SJCRH30 (cell line): ENCODE measurements around the gene PRSS22. TPM values are rescaled to one million over a fixed set of nuclear protein-coding genes. Genes with fewer than 3 reads are reported as not detected.

Experiments used
- DNase-seq, 2 experiments: peaks; one replicate each; pipeline ENCODE4 v3.0.0-alpha.2; 2015 to 2020
- H3K27ac ChIP-seq: fragments of 250-450 bp; sonication (Bioruptor Pico); 2 replicates; pipeline ENCODE4 v1.5.1; 2020; ENCODE audit warnings: mild to moderate bottlenecking, moderate library complexity
- H3K27me3 ChIP-seq: fragments of 250-450 bp; sonication (Bioruptor Pico); 2 replicates; pipeline ENCODE4 v1.5.1; 2020; ENCODE audit warnings: mild to moderate bottlenecking, moderate library complexity
- H3K36me3 ChIP-seq: fragments of 250-450 bp; sonication (Bioruptor Pico); 2 replicates; pipeline ENCODE4 v1.5.1; 2020; ENCODE audit warnings: mild to moderate bottlenecking, moderate library complexity
- H3K4me1 ChIP-seq: fragments of 250-450 bp; sonication (Bioruptor Pico); 2 replicates; pipeline ENCODE4 v1.5.1; 2020; ENCODE audit warnings: mild to moderate bottlenecking, moderate library complexity
- H3K4me3 ChIP-seq: fragments of 250-450 bp; sonication (Bioruptor Pico); 2 replicates; pipeline ENCODE4 v1.5.1; 2020; ENCODE audit warnings: mild to moderate bottlenecking, moderate library complexity
- H3K9me3 ChIP-seq: fragments of 250-450 bp; sonication (Bioruptor Pico); replicated peaks from 2 replicates; pipeline ENCODE4 v1.5.1; 2020; ENCODE audit warnings: mild to moderate bottlenecking, moderate library complexity
- total RNA-seq: library from RNA; depleted of rRNA; stranded (reverse); fragments of >200 nt; shearing (Covaris generic); gene quantifications from 2 replicates; pipeline ENCODE4 v1.2.3, GENCODE V29; 2014

The PRSS22 gene
- total RNA-seq, 1 experiment from 2014 or later, result not detected

DNA sequence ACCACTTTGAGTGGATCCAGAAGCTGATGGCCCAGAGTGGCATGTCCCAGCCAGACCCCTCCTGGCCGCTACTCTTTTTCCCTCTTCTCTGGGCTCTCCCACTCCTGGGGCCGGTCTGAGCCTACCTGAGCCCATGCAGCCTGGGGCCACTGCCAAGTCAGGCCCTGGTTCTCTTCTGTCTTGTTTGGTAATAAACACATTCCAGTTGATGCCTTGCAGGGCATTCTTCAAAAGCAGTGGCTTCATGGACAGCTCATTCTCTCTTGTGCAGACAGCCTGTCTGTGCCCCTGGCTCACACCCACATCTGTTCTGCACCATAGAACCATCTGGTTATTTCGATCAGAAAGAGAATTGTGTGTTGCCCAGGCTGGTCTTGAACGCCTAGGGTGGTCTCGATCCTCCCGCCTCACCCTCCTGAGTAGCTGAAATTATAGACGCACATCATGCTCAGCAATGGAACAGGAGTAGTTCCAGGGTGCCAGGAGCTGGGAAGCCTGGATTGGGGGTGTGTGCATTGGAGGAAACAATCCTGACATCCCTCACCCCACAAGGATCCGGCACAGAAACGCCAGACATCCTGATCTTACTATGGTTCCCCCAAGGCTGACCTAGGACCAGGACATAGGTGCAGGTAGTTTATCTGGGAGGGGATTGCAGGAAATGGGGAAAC lies 36.3 kb downstream of the PRSS22 start:
- H3K36me3 ChIP-seq, result no peaks in the 10 kb centered on the region
- H3K4me1 ChIP-seq, result no peaks in the 10 kb centered on the region
- no peak for DNase-seq
- H3K9me3 ChIP-seq, result no peaks in the 10 kb centered on the region
- no peak overlapping the region for H3K27ac ChIP-seq
- no peak overlapping the region for H3K4me3 ChIP-seq
- peaks cover 33% of the 10 kb centered on the region for H3K27me3 ChIP-seq

DNA sequence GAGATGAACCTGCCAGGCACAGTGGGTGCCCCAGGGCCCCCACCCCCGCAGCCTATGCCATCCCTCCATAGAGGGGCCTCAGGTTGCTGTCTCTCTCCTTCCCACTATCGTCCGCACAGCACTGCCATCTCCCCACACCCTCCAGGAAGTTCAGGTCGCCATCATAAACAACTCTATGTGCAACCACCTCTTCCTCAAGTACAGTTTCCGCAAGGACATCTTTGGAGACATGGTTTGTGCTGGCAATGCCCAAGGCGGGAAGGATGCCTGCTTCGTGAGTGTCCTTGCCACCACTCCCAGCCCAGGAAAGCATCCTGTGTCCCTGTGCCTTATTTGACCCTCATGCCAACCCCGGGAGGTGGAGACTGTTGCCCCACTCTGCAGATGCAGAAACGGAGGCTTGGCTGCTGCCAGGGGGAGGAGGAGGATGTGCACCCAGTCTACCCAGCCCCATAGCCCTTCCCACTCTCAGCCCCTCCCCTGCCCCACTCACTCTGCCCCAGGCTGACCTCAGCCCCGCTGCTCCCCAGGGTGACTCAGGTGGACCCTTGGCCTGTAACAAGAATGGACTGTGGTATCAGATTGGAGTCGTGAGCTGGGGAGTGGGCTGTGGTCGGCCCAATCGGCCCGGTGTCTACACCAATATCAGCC lies 37.0 kb downstream of the PRSS22 start:
- Histone ChIP-seq H3K4me3 (no peak overlapping the region), H3K36me3 (no peaks in the 10 kb centered on the region), H3K4me1 (no peaks in the 10 kb centered on the region), H3K27me3 (peaks cover 33% of the 10 kb centered on the region), H3K27ac (no peak overlapping the region), H3K9me3 (no peaks in the 10 kb centered on the region)
- DNase-seq, result no peak

DNA sequence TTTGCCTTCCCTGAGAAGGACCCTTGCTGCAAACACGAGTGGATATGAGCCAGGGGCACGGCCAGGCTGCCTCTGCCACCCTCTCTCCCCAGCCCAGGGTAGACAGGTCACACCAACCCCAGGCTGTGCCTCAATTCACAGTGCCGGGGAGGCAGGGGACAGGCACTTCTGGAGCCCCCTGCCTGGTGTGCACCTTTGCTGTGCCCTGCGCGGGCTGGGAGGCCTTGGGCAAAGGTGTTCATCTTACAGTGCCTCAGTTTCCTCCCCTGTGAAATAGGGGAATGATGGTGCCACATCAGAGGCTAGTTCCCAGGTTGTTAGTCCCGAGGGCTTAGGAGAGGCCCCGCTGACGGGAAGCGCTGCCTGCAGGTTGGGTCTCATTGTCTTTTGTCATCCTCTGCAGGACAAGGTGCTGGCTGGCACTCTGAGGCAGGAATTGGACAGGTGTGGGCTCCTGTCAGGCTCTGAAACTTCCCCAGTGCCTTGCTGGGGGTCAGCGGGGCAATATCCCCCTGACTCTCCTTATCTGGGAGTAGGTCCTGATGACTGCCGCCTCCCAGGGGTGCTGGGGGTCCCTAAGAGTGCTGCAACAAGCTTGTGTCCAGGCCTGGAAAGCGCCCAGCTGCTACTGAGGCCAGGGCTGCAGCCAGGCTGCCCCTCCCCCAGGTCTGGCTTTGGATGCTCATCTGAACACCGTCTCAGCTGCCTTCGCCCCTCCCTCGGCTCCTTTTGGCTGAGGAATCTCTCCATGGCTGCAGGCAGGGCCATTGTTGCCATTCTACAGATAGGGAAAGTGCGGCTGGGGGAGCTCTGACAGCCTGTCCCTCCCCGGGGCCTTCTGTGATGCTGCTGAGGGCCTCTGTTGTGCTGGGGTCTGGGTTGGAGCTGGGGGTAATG lies 37.8 kb downstream of the PRSS22 start:
- H3K27me3 ChIP-seq, result peaks cover 34% of the 10 kb centered on the region
- H3K27ac ChIP-seq, result no peak overlapping the region
- H3K9me3 ChIP-seq, result no peaks in the 10 kb centered on the region
- H3K36me3 ChIP-seq, result no peaks in the 10 kb centered on the region
- DNase-seq, result no peak
- H3K4me1 ChIP-seq, result peaks cover 3% of the 10 kb centered on the region
- no peak overlapping the region for H3K4me3 ChIP-seq

DNA sequence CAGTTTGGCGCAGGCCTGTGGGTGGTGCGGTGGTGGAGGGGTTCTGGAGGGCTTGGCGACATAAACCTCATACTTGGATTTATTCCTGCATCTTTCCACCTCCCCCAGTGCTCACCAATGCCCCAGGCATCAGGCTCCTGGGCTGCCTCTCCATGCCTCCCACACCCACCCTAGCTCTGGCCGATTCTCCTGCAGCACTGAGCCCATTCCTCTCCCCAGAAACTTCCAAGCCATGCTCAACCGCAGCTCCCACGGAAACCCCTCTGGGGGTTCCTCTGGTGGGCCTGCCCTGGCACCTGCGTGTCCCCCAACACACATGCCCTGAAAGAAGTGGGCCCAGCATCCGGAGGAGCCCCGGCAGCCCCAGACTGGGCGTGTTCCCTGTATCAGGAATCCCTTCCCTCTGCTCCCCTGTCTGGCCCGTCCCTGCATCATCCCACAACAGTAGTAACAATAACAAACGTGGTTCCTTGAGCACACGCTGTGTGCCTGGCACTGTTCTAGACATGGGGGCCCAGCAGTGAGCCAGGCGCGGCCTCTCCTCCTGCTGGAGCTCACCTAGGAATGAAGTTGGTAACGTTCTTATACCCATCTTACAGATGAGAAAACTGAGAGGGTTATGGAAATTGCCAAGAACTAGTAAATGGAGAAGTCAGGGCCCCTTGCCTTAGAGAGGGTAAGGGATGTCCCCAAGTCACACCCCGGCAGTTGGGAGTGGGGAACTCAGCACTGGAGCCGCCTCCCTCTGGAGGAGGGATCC lies 38.6 kb downstream of the PRSS22 start:
- H3K9me3 ChIP-seq, result no peaks in the 10 kb centered on the region
- no peak for DNase-seq
- peaks cover 4% of the 10 kb centered on the region for H3K4me1 ChIP-seq
- no peak overlapping the region for H3K4me3 ChIP-seq
- H3K27ac ChIP-seq, result no peak overlapping the region
- no peaks in the 10 kb centered on the region for H3K36me3 ChIP-seq
- H3K27me3 ChIP-seq, result peaks cover 32% of the 10 kb centered on the region

DNA sequence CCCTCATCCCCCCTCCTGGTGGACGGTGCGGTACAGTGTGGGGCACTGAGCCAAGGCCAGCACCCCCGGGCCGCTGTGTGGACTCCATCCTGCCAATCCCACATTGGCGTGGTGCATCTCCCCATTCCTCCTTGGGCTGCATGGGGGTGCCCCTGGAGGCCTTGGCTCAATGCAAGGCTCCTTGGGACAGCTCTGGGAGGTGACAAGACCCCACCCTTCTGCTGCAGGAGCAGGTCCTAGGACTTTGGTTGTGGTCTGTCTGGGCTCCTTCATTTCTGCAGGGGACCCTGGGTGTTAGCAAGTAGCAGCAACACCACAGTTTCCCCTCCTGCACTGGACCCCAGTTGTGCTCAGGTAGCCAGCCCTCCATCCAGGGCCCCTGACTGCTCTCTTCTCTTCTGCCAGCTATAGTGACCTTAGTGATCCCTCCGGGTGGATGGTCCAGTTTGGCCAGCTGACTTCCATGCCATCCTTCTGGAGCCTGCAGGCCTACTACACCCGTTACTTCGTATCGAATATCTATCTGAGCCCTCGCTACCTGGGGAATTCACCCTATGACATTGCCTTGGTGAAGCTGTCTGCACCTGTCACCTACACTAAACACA lies 39.6 kb downstream of the PRSS22 start:
- Histone ChIP-seq H3K9me3 (no peaks in the 10 kb centered on the region), H3K27me3 (peaks cover 32% of the 10 kb centered on the region), H3K4me3 (no peak overlapping the region), H3K36me3 (no peaks in the 10 kb centered on the region), H3K4me1 (peaks cover 4% of the 10 kb centered on the region), H3K27ac (no peak overlapping the region)
- no peak for DNase-seq

DNA sequence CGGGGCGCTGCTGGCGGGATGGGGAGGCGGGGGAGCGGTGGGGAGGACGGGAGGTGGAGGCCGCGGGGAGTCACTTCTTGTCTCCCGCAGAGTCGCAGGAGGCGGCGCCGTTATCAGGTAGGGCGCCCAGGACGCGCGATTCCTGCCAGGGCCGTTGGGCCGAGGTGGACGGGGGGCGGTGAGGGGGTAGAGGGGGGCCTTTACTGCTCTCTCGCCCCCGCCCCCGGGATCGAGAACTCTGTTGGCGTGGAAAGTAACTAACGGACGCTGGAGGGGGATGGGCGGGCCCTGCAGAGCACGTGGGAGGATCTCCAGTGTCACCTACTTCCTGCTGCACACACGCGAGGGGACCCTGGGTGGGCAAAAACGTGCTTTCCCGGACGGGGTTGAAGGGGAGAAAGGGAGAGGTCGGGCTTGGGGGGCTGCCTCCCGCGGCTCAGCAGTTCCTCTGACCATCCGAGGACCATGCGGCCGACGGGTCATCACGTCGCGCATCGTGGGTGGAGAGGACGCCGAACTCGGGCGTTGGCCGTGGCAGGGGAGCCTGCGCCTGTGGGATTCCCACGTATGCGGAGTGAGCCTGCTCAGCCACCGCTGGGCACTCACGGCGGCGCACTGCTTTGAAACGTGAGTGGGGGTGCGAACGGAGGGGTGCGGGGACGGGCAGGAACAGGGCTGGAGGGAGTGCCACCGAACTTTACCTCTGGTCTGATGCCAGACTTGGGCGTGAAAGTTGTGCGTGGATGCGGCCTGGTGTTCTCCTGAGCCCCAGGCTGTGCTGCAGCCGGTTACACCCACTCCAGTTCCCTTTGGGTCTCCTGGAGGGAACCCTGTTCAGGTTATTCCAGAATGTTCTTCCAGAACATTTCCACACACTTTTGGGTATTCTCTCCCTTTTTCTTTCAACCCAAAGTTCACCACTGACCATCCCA lies 40.4 kb downstream of the PRSS22 start:
- DNase-seq, result no peak
- peaks cover 31% of the 10 kb centered on the region for H3K27me3 ChIP-seq

DNA sequence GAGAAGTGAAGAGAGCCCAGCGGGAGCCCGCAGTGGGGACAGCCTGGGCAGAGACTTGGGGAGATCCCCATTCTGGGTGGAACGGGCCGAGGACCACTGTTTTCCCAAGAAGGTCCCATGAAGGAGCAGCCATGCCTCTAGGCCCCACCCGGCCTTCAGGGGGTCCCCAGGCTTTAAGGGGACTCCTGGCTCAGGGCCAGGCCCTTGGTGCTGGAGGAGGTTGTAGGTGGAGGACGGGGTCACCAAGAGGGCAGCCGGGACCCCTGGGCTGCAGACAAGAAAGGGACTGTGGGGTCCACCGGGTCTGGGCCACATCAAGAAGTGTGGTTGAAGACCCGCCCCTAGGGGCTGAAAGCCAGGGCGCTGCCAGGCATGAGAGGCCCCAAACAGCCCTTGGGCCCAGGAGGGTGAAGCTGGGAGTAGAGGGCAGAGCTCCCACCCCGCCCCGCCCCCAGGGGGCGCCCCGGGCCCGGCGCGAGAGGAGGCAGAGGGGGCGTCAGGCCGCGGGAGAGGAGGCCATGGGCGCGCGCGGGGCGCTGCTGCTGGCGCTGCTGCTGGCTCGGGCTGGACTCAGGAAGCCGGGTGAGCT lies 41.1 kb downstream of the PRSS22 start, which contains the start of gene PRSS21:
PRSS21 (plus strand) TSS at position 487 of the 589 bp plus-strand sequence; CDS start at position 519, 32 bp downstream.
- Histone ChIP-seq H3K27ac (no peak within 1 kb of the TSS), H3K4me1 (peaks cover 4% of the 10 kb centered on the region), H3K27me3 (peaks cover 30% of the 10 kb centered on the region), H3K4me3 (no peak within 1 kb of the TSS), H3K36me3 (no peaks in the 10 kb centered on the region), H3K9me3 (no peaks in the 10 kb centered on the region)
- no peak for DNase-seq

More for the DNA sequence above, 40.4 kb downstream of the PRSS22 start:
- no peaks in the 10 kb centered on the region for H3K36me3 ChIP-seq
- H3K4me1 ChIP-seq, result peaks cover 4% of the 10 kb centered on the region
- no peaks in the 10 kb centered on the region for H3K9me3 ChIP-seq
- no peak overlapping the region for H3K4me3 ChIP-seq
- H3K27ac ChIP-seq, result no peak overlapping the region

DNA sequence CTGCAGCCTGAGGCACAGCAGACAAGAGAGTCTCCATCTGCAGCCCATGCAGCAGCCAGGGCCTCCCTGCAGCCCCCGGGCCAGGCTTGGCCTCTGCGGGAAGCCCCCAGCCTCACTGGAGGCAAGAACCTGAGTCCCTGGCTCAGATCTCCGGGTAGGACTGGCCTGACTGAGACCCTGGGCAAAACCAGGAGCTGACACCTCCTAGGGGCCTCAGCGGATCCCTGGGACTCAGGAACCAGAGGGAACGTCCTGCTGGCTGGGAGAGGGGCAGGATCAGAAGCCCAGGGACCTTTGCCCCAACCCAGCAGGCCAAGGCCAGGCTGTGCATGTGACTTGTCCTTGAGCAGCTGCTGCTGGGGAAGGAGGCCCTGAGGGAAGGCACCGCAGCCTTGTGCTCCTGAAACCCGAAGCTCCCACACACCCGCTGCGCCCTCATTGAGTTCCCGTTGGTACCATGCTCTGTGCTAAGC lies 42.6 kb downstream of the PRSS22 start:
- peaks cover 24% of the 10 kb centered on the region for H3K27me3 ChIP-seq
- no peak overlapping the region for H3K27ac ChIP-seq
- H3K4me3 ChIP-seq, result no peak overlapping the region
- no peaks in the 10 kb centered on the region for H3K36me3 ChIP-seq
- DNase-seq, result peak; percentile 40 to 55
- no peaks in the 10 kb centered on the region for H3K9me3 ChIP-seq
- peaks cover 4% of the 10 kb centered on the region for H3K4me1 ChIP-seq

DNA sequence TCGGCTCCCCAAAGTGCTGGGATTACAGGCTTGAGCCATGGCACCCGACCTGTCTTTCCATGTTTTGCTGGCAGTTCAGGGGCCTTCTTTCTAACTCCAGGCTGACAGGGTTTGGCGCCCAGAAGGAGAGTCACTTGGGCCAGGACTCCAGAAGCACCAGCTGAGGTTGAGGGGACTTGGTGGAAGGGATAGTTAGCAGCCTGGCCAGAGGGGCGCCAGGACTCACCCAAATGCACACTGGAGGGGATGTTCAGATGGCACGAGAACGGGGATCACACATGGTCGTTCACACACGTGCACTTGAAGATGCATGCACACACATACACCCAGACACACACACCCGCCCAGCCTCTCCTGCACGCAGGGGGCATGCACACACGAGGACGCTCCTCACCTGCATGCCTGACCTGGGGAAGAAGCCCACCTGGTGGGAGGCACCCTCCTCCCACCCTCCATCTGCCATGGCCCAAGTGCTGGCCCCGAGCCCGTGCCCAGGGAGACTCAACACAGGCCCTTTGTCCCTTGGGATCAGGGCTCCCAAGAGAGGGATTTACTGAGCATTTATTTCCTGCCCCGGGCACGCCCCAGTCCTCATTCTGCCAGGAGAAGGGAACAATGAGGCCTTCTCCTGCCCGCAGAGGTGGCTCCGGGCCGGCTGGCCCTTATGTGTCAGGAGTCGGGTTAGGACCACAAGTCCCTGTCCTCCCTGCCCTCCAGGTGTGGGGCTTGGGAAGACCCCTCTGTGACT lies 43.2 kb downstream of the PRSS22 start:
- DNase-seq, result peak in 1 of 2 experiments; percentile 32
- Histone ChIP-seq H3K9me3 (no peaks in the 10 kb centered on the region), H3K27me3 (peaks cover 20% of the 10 kb centered on the region), H3K4me1 (peaks cover 4% of the 10 kb centered on the region), H3K36me3 (no peaks in the 10 kb centered on the region), H3K27ac (no peak overlapping the region), H3K4me3 (no peak overlapping the region)

DNA sequence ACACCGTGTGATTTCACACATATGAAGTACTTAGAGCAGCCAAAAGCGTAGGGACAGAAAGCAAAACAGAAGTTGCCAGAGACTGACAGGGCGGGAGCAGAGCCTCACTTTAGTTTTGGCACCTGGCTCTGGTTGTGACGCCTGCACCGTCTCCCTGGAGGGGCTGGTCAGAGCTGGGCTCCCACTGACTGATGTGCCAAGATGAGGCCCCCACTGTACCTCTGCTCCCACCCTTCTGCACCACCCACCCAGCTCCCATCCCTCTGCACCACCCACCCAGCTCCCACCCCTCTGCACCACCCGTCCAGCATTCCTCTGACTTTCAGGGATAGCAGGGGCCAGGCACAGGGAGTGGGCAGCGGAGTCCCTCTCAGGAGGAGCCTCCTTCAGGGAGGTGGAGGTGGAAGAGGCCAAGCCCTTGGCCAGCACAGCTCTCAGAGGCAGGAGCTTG lies 44.2 kb downstream of the PRSS22 start:
- Histone ChIP-seq H3K4me3 (no peak overlapping the region), H3K27me3 (peaks cover 14% of the 10 kb centered on the region)

DNA sequence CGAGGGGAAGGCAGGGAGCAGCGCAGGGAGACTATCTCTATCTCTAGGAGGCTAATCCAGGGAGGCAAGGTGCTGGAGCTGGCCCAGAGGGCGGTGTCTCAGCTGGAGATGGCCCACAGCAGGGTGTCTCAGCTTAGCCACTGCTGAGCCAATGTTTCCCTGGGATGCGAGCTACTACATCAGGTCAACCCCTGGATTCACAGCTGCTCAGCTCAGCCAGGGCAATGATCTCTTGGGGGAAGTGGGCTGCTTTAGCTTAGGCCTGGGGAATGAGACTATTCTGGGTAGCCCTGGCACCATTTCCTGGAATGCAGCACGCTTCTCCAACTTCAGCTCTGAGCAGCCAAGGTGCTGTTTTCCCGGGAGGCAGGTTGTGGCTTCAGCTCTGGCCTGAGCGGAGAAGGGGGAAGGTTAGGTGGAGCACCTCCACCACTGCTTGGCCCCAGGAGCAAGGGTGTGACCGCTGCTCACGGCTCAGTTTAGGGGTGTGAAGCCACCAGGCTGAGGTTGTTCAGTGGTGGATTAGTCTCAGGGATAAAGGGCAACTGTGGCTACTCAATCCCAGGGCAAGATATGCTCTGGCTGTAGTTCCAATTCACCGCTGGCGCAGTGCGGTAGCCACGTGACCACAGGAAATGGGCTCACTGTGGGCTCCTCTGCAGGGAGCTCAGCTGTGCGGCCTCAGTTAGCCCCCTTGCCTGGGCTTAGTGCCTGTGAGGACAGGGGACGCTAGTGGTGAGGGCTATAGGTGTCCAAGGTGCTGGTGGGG lies 46.1 kb downstream of the PRSS22 start:
- H3K27ac ChIP-seq, result no peak overlapping the region
- H3K36me3 ChIP-seq, result no peaks in the 10 kb centered on the region
- DNase-seq, result peak in 1 of 2 experiments; percentile 7
- no peaks in the 10 kb centered on the region; the same call in 1 of the 2 replicates for H3K9me3 ChIP-seq
- peaks cover 14% of the 10 kb centered on the region for H3K27me3 ChIP-seq
- H3K4me3 ChIP-seq, result no peak overlapping the region
- peaks cover 4% of the 10 kb centered on the region for H3K4me1 ChIP-seq

More for the DNA sequence above, 44.2 kb downstream of the PRSS22 start:
- DNase-seq, result no peak
- no peak overlapping the region for H3K27ac ChIP-seq
- no peaks in the 10 kb centered on the region for H3K36me3 ChIP-seq
- no peaks in the 10 kb centered on the region; the same call in 1 of the 2 replicates for H3K9me3 ChIP-seq
- peaks cover 4% of the 10 kb centered on the region for H3K4me1 ChIP-seq
